Common myeloid progenitor, CD34-positive (primary cell): ENCODE measurements around the gene MAGI2.

Experiments used
- CTCF ChIA-PET: fragments of 350-600 bp; sonication (Branson Sonifier 250); formaldehyde crosslinking; loops from one replicate; lab custom pipeline; 2021; ENCODE audit warnings: antibody characterized with exemption; lab: Charles Lee
- POLR2A ChIA-PET: fragments of 350-600 bp; sonication (Branson Sonifier 250); formaldehyde crosslinking; loops from one replicate; lab custom pipeline; 2021; ENCODE audit warnings: antibody characterized with exemption; lab: Charles Lee
- DNase-seq, 3 donors: peaks; one replicate each; pipeline versions ENCODE4 v3.0.0 to v3.0.0-alpha.2; 2013
- H3K27ac ChIP-seq, 2 experiments: 1 replicate in 1 of 2; 2 replicates in 1 of 2; pipeline ENCODE4 v1.7.0; 2013; ENCODE audit warnings: inconsistent platforms in 2 of 2, low read length in 2 of 2, mild to moderate bottlenecking in 2 of 2, low read depth in 1 of 2, moderate library complexity in 1 of 2; ENCODE audit not compliant: severe bottlenecking in 2 of 2, insufficient read depth in 1 of 2, poor library complexity in 1 of 2
- H3K27me3 ChIP-seq, 5 experiments: replicated peaks in 2 of 5; 1 replicate in 3 of 5; 2 replicates in 2 of 5; pipeline versions ENCODE4 v1.6.1 to v1.7.0; 2013; ENCODE audit warnings: low read length in 4 of 5, mild to moderate bottlenecking in 2 of 5, moderate library complexity in 2 of 5, inconsistent platforms in 1 of 5; ENCODE audit not compliant: insufficient read depth in 5 of 5, control insufficient read depth in 4 of 5
- H3K36me3 ChIP-seq, 4 experiments: 1 replicate in 2 of 4; 2 replicates in 2 of 4; pipeline versions ENCODE4 v1.6.1 to v1.7.0; 2013; ENCODE audit warnings: low read length in 3 of 4, control low read depth in 1 of 4, mild to moderate bottlenecking in 1 of 4; ENCODE audit not compliant: control insufficient read depth in 4 of 4, insufficient read depth in 4 of 4
- H3K4me1 ChIP-seq, 4 experiments: 1 replicate in 3 of 4; 2 replicates in 1 of 4; pipeline versions ENCODE4 v1.6.1 to v1.7.1; 2013; ENCODE audit warnings: low read length in 3 of 4, mild to moderate bottlenecking in 3 of 4, control low read depth in 1 of 4, inconsistent platforms in 1 of 4, moderate library complexity in 1 of 4; ENCODE audit not compliant: control insufficient read depth in 4 of 4, insufficient read depth in 4 of 4; ENCODE audit errors: control extremely low read depth in 1 of 4
- H3K4me3 ChIP-seq, 7 experiments: 1 replicate in 4 of 7; 2 replicates in 3 of 7; pipeline versions ENCODE4 v1.5.1 to v1.7.0; 2013; ENCODE audit warnings: mild to moderate bottlenecking in 7 of 7, low read length in 6 of 7, moderate library complexity in 6 of 7, inconsistent platforms in 2 of 7, low read depth in 2 of 7, control low read depth in 1 of 7; ENCODE audit not compliant: insufficient read depth in 4 of 7, control insufficient read depth in 1 of 7; ENCODE audit errors: extremely low read depth in 1 of 7
- H3K9me3 ChIP-seq, 5 experiments: 1 replicate in 4 of 5; 2 replicates in 1 of 5; pipeline versions ENCODE4 v1.6.1 to v1.7.1; 2013; ENCODE audit warnings: low read length in 4 of 5, mild to moderate bottlenecking in 2 of 5, inconsistent platforms in 1 of 5, low read depth in 1 of 5, moderate library complexity in 1 of 5; ENCODE audit not compliant: control insufficient read depth in 4 of 5, insufficient read depth in 2 of 5; ENCODE audit errors: control extremely low read depth in 1 of 5
- WGBS: methylation state at CpG from one replicate; pipeline ENCODE4 v1.1.5; 2013; ENCODE audit not compliant: insufficient coverage; 5-methylcytosine and 5-hydroxymethylcytosine counted together

MAGI2 gene

DNA sequence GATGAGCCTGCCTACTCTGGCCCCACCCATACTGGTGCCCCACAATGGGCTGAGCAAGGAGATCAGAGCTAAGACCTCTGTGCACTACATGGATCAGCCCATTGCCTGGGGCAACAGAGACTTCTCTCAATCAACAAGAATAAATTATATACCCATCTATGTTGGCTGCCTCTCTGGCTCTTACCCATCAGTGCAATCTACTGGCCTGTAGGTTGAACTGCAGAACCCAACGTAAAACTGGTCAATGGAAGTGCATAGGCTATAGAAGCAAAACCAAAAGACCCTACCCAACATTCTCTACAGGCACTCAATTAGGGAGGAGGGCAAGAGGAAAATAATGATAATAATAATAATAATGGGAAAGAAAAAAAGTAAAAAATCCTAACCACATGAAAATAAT, 574.3 kb downstream of the MAGI2 start:
- POLR2A ChIA-PET = no interaction called here
- no CpG with 5 or more reads among the region's 1 CpG for WGBS
- H3K4me1 ChIP-seq = no peaks in the 10 kb centered on the region
- peaks cover 0 to 13% (median 4%) of the 10 kb centered on the region in 5 experiments for H3K9me3 ChIP-seq
- CTCF ChIA-PET = no interaction called here
- no peak overlapping the region for H3K27ac ChIP-seq
- H3K36me3 ChIP-seq = no peaks in the 10 kb centered on the region
- no peaks in the 10 kb centered on the region for H3K27me3 ChIP-seq
- H3K4me3 ChIP-seq = no peak overlapping the region
- DNase-seq = no peak

DNA sequence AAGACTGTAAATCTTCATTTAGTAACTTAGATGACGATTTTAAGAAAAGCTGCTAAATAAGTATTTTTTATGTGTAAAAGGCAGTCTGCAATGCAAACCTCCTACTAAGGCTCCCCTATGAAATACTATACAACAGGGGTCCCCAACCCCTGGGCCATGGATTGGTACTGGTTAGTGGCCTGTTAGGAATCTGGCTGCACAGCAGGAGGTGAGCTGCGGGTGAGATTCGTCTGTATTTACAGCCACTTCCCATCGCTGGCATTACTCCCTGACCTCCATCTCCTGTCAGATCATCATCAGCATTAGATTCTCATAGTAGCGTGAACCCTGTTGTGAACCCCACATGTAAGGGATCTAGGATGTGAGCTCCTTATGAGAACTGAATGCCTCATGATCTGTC, 580.4 kb downstream of the MAGI2 start:
- Histone ChIP-seq H3K4me1 (no peaks in the 10 kb centered on the region), H3K9me3 (peaks cover 0 to 6% (median 0%) of the 10 kb centered on the region in 5 experiments), H3K27me3 (no peaks in the 10 kb centered on the region), H3K27ac (no peak overlapping the region), H3K36me3 (no peaks in the 10 kb centered on the region), H3K4me3 (no peak overlapping the region)
- CTCF ChIA-PET = no interaction called here
- no peak for DNase-seq
- POLR2A ChIA-PET = no interaction called here
- WGBS = 80% methylated on average over 4 of the region's 5 CpGs

DNA sequence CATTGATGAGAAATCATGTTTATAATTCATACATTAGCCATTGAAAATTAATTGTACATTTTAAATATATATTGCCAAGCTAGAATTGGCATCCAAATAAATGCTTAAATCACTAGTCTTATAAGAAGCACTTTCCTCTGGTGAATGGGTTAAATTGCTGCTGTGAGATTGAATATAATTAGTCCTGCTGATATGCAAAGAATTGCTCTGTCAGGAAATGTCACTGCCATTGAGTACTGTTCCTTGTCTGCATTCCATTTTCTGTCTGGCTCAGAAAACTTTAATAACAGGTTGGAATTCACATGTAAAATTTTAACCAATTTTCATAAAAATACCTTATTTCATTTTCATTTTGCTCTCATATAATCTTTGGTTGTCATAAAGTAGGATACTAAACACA, 589.1 kb downstream of the MAGI2 start:
- DNase-seq = no peak
- Histone ChIP-seq H3K27me3 (no peaks in the 10 kb centered on the region), H3K27ac (no peak overlapping the region), H3K4me3 (no peak overlapping the region), H3K9me3 (peaks cover 0 to 2% (median 0%) of the 10 kb centered on the region in 5 experiments), H3K36me3 (no peaks in the 10 kb centered on the region), H3K4me1 (no peaks in the 10 kb centered on the region)
- POLR2A ChIA-PET = no interaction called here
- CTCF ChIA-PET = no interaction called here

DNA sequence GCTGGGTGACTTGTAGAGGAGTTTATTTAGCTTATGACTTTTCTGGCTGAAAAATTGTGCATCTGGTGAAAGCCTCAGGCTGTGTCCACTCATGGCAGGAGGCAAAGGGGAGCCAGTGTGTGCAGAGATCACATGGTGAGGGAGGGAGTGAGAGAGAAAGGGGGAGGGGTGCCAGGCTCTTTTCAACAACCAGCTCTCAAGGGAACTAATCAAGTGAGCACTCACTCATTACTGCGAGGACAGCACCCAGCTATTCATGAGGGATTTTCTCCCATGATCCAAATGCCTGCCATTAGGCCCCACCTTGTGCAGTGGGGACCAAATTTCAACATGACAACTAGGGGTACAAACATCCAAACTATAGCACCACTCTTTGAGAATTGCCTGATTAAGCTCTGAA, 590.2 kb downstream of the MAGI2 start:
- WGBS = no CpG with 5 or more reads among the region's 1 CpG
- no peaks in the 10 kb centered on the region for H3K27me3 ChIP-seq

DNA sequence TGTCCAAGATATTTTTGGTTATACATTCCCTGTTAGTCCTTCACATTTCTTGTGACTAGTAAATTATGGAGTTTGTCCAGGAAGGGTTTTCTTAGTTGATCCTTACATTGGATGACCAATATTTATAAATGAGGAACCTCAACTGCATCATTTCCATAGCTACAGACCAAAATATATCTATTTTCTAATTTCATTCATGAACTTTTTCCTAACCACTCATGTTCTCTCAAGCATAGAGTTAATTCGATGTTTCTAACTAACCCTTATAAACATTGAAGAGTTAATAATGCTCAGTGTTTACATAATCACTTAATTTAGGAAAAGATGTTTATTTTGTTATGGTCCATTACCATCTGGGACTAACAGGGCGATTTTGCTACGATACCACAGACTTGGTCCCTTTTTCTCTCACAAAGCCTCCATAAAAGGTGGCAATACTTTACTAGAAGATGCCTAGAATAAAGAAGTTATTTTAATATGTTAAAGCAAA, 591.0 kb downstream of the MAGI2 start:
- ChIA-PET CTCF (no interaction called here), POLR2A (no interaction called here)
- H3K27ac ChIP-seq = no peak overlapping the region
- no peaks in the 10 kb centered on the region for H3K27me3 ChIP-seq
- no peaks in the 10 kb centered on the region for H3K36me3 ChIP-seq
- H3K4me3 ChIP-seq = no peak overlapping the region
- no peak for DNase-seq
- no peaks in the 10 kb centered on the region for H3K4me1 ChIP-seq
- WGBS = no CpG with 5 or more reads among the region's 3 CpGs
- no peaks in the 10 kb centered on the region for H3K9me3 ChIP-seq

More for the DNA sequence above, 590.2 kb downstream of the MAGI2 start:
- DNase-seq = no peak
- H3K36me3 ChIP-seq = no peaks in the 10 kb centered on the region
- ChIA-PET POLR2A (no interaction called here), CTCF (no interaction called here)
- H3K4me1 ChIP-seq = no peaks in the 10 kb centered on the region
- H3K9me3 ChIP-seq = peaks cover 0 to 2% (median 0%) of the 10 kb centered on the region in 5 experiments
- H3K4me3 ChIP-seq = no peak overlapping the region
- H3K27ac ChIP-seq = no peak overlapping the region

DNA sequence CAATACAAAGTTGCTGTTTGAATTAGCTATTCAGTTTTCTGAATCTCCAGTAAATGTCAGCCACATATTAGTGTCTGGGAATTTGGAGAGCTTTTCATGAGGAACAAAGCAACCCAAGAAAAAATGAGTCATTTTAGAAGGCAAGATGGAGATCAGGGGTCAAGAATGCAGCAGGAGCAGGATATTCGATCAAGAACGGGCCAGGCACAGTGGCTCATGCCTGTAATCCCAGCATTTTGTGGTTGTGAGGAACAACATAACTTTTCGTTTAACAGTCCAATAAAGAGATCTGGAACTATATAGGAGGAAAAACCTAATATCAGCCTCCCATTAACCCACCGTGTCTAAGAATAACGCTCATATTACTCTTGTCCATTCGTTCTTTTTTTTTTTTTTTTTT, 600.5 kb downstream of the MAGI2 start:
- POLR2A ChIA-PET = no interaction called here
- 100% methylated on average over 2 of the region's 6 CpGs for WGBS
- CTCF ChIA-PET = no interaction called here
- Histone ChIP-seq H3K36me3 (no peaks in the 10 kb centered on the region), H3K27me3 (no peaks in the 10 kb centered on the region), H3K9me3 (no peaks in the 10 kb centered on the region), H3K27ac (no peak overlapping the region), H3K4me3 (no peak overlapping the region), H3K4me1 (no peaks in the 10 kb centered on the region)
- no peak for DNase-seq

DNA sequence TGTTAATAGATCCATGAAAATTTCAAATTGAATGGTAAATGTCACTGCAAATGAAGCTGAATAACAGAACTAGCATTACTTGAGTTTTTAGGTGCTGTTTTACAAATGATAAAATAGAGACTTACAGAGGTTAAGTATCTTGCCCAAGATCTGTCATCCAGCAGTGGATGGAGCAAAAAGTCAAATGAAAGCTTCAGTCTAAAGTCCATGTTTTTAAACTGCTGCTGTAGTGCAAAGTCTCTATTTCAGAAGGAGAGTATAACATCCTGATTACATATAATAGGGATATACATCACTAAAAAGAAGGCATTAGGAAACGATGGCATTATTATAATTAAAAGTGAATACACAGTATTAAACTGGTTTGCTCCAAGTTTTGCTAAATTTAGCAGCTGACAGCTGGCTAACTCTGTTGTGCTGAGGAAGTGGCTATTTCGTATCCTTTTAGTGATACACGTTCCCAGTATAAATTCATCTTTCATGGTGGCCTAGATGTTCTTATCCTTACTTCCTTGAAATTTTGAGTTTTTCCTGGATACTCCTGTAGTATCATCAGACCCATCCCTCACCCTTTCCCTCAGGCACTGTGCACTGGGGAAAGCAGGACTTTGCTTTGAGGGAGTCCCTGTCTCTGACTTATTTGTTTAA, 603.2 kb downstream of the MAGI2 start:
- Histone ChIP-seq H3K4me3 (no peak overlapping the region), H3K4me1 (no peaks in the 10 kb centered on the region), H3K27me3 (no peaks in the 10 kb centered on the region), H3K27ac (no peak overlapping the region), H3K9me3 (no peaks in the 10 kb centered on the region), H3K36me3 (no peaks in the 10 kb centered on the region)
- 100% methylated on average over 1 of the region's 3 CpGs for WGBS
- CTCF ChIA-PET = no interaction called here
- POLR2A ChIA-PET = no interaction called here
- no peak for DNase-seq
